ENCODE results near the gene PLPP3. TPM values are rescaled to one million over a fixed set of nuclear protein-coding genes. Genes with fewer than 3 reads are reported as not detected.

Gene PLPP3
- total RNA-seq, 4 donors from 2014 or later, result 138 to 244 (median 181) TPM

GRCh38 chr1:56550859-56551188 lies 28.5 kb downstream of the PLPP3 start:
- H3K36me3 ChIP-seq, result no peaks in the 10 kb centered on the region
- H3K4me1 ChIP-seq, result peaks cover 86 to 90% (median 87%) of the 10 kb centered on the region in 4 donors
- WGBS, result 80% methylated on average over 4 of the region's 4 CpGs

GRCh38 chr1:56550138-56550858 lies 29.1 kb downstream of the PLPP3 start:
- H3K27me3 ChIP-seq, result no peaks in the 10 kb centered on the region
- intact Hi-C loops (cut with DNase I), result no loop called here
- WGBS, result 62% methylated on average over 5 of the region's 5 CpGs
- DNase-seq (ENCODE audit: extremely low spot score), result no peak
- no peaks in the 10 kb centered on the region for H3K36me3 ChIP-seq
- H3K4me3 ChIP-seq, result no peak overlapping the region
- TF ChIP-seq CTCF (IDR thresholded peaks at IDR 0.05) (no peak), EP300 (IDR thresholded peaks at IDR 0.05) (no peak), POLR2AphosphoS5 (IDR thresholded peaks at IDR 0.05) (no peak), POLR2A (IDR thresholded peaks at IDR 0.05; ENCODE audit: low read depth) (no peak)
- no peaks in the 10 kb centered on the region for H3K9me3 ChIP-seq
- no peak overlapping the region for H3K27ac ChIP-seq (replicated peaks in 1 of 4)
- peaks cover 86 to 88% (median 87%) of the 10 kb centered on the region in 4 donors for H3K4me1 ChIP-seq

More at GRCh38 chr1:56550859-56551188, 28.5 kb downstream of the PLPP3 start:
- DNase-seq (ENCODE audit: extremely low spot score), result no peak
- TF ChIP-seq EP300 (IDR thresholded peaks at IDR 0.05) (no peak), POLR2AphosphoS5 (IDR thresholded peaks at IDR 0.05) (no peak), POLR2A (IDR thresholded peaks at IDR 0.05; ENCODE audit: low read depth) (no peak), CTCF (IDR thresholded peaks at IDR 0.05) (no peak)
- H3K27ac ChIP-seq (replicated peaks in 1 of 4), result no peak overlapping the region
- no peak overlapping the region for H3K4me3 ChIP-seq
- intact Hi-C loops (cut with DNase I), result no loop called here
- no peaks in the 10 kb centered on the region for H3K9me3 ChIP-seq
- no peaks in the 10 kb centered on the region for H3K27me3 ChIP-seq

- no peaks in the 10 kb centered on the region for H3K27me3 ChIP-seq
- H3K9me3 ChIP-seq, result no peaks in the 10 kb centered on the region
- H3K36me3 ChIP-seq, result no peaks in the 10 kb centered on the region
- no peak overlapping the region for H3K27ac ChIP-seq (replicated peaks in 1 of 4)
- H3K4me1 ChIP-seq, result peaks cover 89 to 93% (median 91%) of the 10 kb centered on the region in 4 donors
- TF ChIP-seq POLR2AphosphoS5 (IDR thresholded peaks at IDR 0.05) (no peak), CTCF (IDR thresholded peaks at IDR 0.05) (no peak), EP300 (IDR thresholded peaks at IDR 0.05) (no peak), POLR2A (IDR thresholded peaks at IDR 0.05; ENCODE audit: low read depth) (no peak)
- no peak for DNase-seq (ENCODE audit: extremely low spot score)
- no peak overlapping the region for H3K4me3 ChIP-seq
- intact Hi-C loops (cut with DNase I), result no loop called here
Observed at GRCh38 chr1:56548571-56548970, 30.8 kb downstream of the PLPP3 start.

- Histone ChIP-seq H3K9me3 (no peaks in the 10 kb centered on the region), H3K27ac (replicated peaks in 1 of 4) (no peak overlapping the region), H3K4me3 (no peak overlapping the region), H3K4me1 (peaks cover 83 to 89% (median 86%) of the 10 kb centered on the region in 4 donors), H3K27me3 (no peaks in the 10 kb centered on the region), H3K36me3 (no peaks in the 10 kb centered on the region)
- TF ChIP-seq CTCF (IDR thresholded peaks at IDR 0.05), result no peak
- TF ChIP-seq POLR2AphosphoS5 (IDR thresholded peaks at IDR 0.05), result no peak
- no peak for TF ChIP-seq EP300 (IDR thresholded peaks at IDR 0.05)
- TF ChIP-seq POLR2A (IDR thresholded peaks at IDR 0.05; ENCODE audit: low read depth), result no peak
- intact Hi-C loops (cut with DNase I), result no loop called here
- 46% methylated on average over 2 of the region's 2 CpGs for WGBS
- DNase-seq (ENCODE audit: extremely low spot score), result no peak
Observed at GRCh38 chr1:56547977-56548376, 31.4 kb downstream of the PLPP3 start.

GRCh38 chr1:56547473-56547872 lies 31.9 kb downstream of the PLPP3 start:
- 69% methylated on average over 1 of the region's 1 CpG for WGBS
- no peak for DNase-seq (ENCODE audit: extremely low spot score)
- H3K27me3 ChIP-seq, result no peaks in the 10 kb centered on the region
- H3K27ac ChIP-seq (replicated peaks in 1 of 4), result no peak overlapping the region
- H3K9me3 ChIP-seq, result no peaks in the 10 kb centered on the region
- no peak overlapping the region for H3K4me3 ChIP-seq
- H3K4me1 ChIP-seq, result peaks cover 78 to 86% (median 83%) of the 10 kb centered on the region in 4 donors
- TF ChIP-seq CTCF (IDR thresholded peaks at IDR 0.05) (no peak), POLR2AphosphoS5 (IDR thresholded peaks at IDR 0.05) (no peak), POLR2A (IDR thresholded peaks at IDR 0.05; ENCODE audit: low read depth) (no peak), EP300 (IDR thresholded peaks at IDR 0.05) (no peak)
- intact Hi-C loops (cut with DNase I), result no loop called here
- no peaks in the 10 kb centered on the region for H3K36me3 ChIP-seq
